ENCODE data around the gene BCKDK.

Gene BCKDK

DNA sequence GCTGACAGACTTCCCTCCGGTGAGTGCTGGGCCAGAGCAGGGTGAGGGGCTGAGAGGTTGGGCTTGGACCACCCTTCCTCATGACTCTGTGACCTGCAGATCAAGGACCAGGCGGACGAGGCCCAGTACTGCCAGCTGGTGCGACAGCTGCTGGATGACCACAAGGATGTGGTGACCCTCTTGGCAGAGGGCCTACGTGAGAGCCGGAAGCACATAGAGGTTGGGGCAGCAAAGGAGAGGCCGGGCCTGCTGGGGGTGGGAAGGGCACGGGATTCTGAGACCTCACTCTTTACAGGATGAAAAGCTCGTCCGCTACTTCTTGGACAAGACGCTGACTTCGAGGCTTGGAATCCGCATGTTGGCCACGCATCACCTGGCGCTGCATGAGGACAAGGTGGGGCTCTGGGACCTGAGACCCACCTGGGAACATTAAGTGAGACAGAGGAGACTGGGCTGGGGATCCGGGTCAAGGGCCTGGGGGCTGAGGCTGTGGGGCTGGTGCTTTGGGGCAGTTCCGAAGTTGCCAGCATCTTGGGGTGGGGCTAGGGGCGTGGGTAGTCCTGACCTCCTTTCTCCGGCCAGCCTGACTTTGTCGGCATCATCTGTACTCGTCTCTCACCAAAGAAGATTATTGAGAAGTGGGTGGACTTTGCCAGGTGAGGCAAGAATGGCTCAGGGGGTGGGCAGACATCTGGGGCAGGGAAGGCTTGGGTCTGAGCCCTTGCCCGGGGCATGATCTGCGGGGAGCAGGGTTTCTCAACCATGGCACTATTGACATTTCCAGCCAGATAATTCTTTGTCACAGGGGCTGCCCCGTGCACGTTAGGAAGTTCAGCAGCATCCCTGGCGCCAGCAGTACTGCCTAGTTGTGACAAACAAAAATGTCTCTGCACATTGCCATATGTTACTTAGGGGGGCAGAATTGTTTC is 2.2 kb downstream of the BCKDK start:
- H3K9me3 ChIP-seq: no peaks in the 10 kb centered on the region
- no peak overlapping the region for H3K27ac ChIP-seq
- H3K9ac ChIP-seq: no peak overlapping the region

DNA sequence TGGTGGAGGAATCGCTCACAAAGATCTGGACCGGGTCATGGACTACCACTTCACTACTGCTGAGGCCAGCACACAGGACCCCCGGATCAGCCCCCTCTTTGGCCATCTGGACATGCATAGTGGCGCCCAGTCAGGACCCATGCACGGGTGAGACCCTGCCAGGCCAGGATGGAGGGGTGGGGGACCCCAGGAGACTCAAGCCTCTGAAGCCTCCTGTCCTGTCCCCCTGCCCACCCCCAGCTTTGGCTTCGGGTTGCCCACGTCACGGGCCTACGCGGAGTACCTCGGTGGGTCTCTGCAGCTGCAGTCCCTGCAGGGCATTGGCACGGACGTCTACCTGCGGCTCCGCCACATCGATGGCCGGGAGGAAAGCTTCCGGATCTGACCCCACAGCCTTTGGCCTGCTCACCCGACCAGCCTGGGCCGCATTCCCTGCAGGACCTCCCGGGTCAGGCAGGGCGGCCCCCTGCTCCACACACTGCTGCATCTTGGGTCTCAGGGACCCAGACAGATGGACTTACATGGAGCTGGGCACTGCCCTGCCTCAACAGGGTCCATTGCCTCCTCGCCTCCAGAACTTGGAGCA is 3.8 kb downstream of the BCKDK start:
- Histone ChIP-seq H4K20me1 (no peaks in the 10 kb centered on the region), H3K4me1 (peaks cover 64% of the 10 kb centered on the region), H3K27ac (no peak overlapping the region), H3K36me3 (peaks cover 43% of the 10 kb centered on the region), H3K9me3 (no peaks in the 10 kb centered on the region), H3K4me3 (no peak overlapping the region), H3K4me2 (no peak overlapping the region), H3K27me3 (no peaks in the 10 kb centered on the region), H3K9ac (no peak overlapping the region)
- TF ChIP-seq Cebpa-rat (IDR thresholded peaks at IDR 0.05): no peak

More for the DNA sequence above, 2.2 kb downstream of the BCKDK start:
- Histone ChIP-seq H3K27me3 (no peaks in the 10 kb centered on the region), H3K36me3 (peaks cover 43% of the 10 kb centered on the region), H3K4me1 (peaks cover 66% of the 10 kb centered on the region), H4K20me1 (no peaks in the 10 kb centered on the region), H3K4me3 (no peak overlapping the region), H3K4me2 (no peak overlapping the region)
- TF ChIP-seq Cebpa-rat (IDR thresholded peaks at IDR 0.05): no peak

DNA sequence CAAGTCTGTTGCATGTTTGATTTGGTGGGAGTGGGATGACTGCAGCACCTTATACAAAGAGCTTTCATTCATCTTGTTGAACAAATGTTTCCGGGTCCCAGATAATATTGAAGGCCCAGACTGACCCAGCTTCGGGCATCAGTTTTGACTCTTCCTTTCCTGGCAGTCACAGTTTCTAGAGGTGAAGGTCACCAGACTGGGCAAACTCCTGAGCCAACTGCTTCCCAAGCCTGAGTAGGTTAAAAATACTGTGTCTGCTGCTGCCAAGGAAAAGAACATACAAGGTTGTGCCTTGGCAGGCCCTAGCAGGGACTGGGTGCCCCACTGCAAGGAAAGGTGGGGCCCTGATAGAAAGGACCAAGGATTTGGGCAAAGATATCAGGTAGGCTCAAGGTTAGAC is 4.5 kb downstream of the BCKDK start:
- Histone ChIP-seq H4K20me1 (no peaks in the 10 kb centered on the region), H3K36me3 (peaks cover 43% of the 10 kb centered on the region), H3K9me3 (no peaks in the 10 kb centered on the region), H3K9ac (peak overlapping the region; percentile 51), H3K27ac (peak overlapping the region; percentile 77), H3K4me1 (peaks cover 57% of the 10 kb centered on the region), H3K27me3 (no peaks in the 10 kb centered on the region), H3K4me2 (peak overlapping the region; percentile 70), H3K4me3 (no peak overlapping the region)
- TF ChIP-seq Cebpa-rat (IDR thresholded peaks at IDR 0.05): no peak

DNA sequence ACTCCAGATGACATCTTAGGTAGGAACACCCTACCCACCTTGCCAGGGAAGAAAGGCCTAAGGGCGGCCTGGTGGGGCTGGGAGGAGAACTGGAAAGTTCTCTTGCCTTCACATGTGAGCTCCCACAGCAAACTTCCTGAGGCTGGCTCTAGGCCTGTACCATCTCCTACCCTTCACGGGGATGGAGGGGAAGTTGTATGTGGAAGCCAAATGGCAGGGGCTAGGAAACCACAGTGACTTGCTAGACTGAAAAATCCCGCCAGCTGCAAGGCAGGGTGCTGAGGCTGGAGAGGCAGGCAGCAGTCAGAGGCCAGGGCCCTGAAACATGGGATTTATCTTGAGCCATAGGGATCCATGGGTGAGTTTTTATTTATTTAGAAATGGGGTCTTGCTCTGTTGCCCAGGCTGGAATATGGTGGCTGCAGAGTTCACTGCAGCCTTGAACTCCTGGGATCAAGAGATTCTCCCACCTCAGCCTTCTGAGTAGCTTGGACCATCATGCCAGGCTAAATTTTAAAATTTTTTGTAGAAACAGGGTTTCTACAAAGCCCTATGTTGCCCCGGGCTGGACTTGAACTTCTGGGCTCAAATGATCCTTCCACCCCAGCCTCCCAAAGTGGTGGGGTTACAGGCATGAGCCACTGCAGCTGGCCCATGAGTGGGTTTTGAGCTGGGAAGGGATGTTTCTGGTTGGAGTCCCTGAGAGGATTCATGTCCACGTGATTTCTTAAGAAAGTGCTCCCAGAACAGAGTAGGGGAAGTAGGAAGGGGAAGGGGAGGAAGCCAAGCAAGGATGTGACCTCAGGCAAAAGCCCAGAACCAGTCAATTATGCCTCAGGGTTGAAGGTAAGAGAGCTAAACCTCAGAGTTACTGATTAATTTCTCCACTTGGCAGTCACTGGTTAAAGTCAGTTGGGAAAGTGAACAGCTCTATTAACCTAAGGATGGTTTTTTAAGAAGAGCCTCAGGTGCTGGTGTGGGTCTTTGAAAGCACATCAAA is 5.2 kb downstream of the BCKDK start:
- H3K4me3 ChIP-seq: 0 out of 2 replicates have a peak overlapping the region, but pooled peaks have one; percentile 36

DNA sequence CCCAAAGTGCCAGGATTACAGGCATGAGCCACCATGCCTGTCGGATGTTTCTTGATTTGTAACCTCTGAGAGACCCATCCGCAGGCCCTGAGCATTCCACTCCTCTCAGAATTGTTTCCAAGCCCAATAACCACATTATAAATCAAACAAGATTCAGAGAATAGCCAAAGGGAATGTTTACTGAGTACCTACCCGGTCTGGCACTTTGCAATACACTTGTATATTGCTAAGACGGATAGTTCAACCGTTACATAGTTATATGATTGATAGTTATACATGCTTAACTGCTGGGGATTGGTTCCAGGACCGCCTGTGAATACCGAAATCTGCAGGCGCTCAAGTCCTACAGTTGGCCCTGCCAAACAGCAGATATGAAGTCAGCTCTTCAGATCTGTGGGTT is 6.3 kb downstream of the BCKDK start:
- H3K4me3 ChIP-seq: no peak overlapping the region
- no peak overlapping the region for H3K27ac ChIP-seq
- no peak overlapping the region for H3K9ac ChIP-seq
- H3K9me3 ChIP-seq: no peaks in the 10 kb centered on the region
- peaks cover 16% of the 10 kb centered on the region for H4K20me1 ChIP-seq
- TF ChIP-seq Cebpa-rat (IDR thresholded peaks at IDR 0.05): no peak
- 0 out of 2 replicates have a peak overlapping the region, but pooled peaks have one; percentile 70 for H3K4me2 ChIP-seq
- H3K27me3 ChIP-seq: no peaks in the 10 kb centered on the region
- H3K4me1 ChIP-seq: peaks cover 56% of the 10 kb centered on the region
- peaks cover 48% of the 10 kb centered on the region for H3K36me3 ChIP-seq

More for the DNA sequence above, 5.2 kb downstream of the BCKDK start:
- peaks cover 58% of the 10 kb centered on the region for H3K4me1 ChIP-seq
- peak overlapping the region; percentile 70 for H3K4me2 ChIP-seq
- H3K27ac ChIP-seq: peak overlapping the region; percentile 77
- peaks cover 43% of the 10 kb centered on the region for H3K36me3 ChIP-seq
- H3K9ac ChIP-seq: peak overlapping the region; percentile 51
- H3K27me3 ChIP-seq: no peaks in the 10 kb centered on the region
- TF ChIP-seq Cebpa-rat (IDR thresholded peaks at IDR 0.05): no peak
- peaks cover 6% of the 10 kb centered on the region for H4K20me1 ChIP-seq
- H3K9me3 ChIP-seq: no peaks in the 10 kb centered on the region

DNA sequence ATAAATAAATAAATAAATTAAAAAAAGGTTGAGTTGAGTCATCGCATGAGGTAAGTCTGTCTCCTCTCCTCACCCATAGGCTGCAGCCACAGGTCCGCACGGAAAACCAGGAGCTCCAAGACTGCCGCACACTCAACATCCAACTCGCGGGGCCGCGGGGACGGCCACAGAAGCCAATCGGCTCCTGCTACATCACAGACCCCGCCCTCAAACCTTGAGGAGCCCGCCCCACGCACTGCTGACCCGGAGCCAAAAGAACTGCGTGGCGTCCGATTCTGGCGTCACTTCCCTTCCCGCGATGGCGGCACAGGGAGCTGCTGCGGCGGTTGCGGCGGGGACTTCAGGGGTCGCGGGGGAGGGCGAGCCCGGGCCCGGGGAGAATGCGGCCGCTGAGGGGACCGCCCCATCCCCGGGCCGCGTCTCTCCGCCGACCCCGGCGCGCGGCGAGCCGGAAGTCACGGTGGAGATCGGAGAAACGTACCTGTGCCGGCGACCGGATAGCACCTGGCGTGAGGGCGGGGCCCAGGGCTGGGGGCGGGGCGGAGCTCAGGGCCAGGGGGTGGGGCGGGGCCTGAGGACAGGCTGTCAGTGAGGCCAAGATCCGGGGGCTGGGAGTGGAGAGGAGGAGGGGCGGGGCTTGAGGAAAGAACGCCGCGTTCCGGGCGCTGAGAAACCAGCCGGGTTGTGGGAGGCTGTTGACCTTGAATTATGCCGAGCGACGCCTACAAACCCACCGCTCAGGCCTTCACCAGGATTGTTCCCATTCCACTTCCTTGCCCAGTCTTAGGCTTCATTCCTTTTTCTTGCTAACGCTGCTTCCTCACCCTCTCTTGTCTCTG is 9.4 kb downstream of the BCKDK start, which contains the start of gene KAT8:
TSS of gene KAT8 (plus strand) at position 281 of the 839 bp plus-strand sequence. CDS start at position 299, 18 bp downstream.
- peaks cover 43% of the 10 kb centered on the region for H3K4me1 ChIP-seq
- peaks cover 48% of the 10 kb centered on the region for H3K36me3 ChIP-seq
- no peaks in the 10 kb centered on the region for H3K9me3 ChIP-seq
- no peak for TF ChIP-seq Cebpa-rat (IDR thresholded peaks at IDR 0.05)
- peak within 1 kb of the TSS; percentile 75 for H3K4me3 ChIP-seq
- peak within 1 kb of the TSS; percentile 81 for H3K9ac ChIP-seq
- peak within 1 kb of the TSS; percentile 99 for H3K4me2 ChIP-seq
- H3K27ac ChIP-seq: peak within 1 kb of the TSS; percentile 88
- H4K20me1 ChIP-seq: peaks cover 20% of the 10 kb centered on the region
- no peaks in the 10 kb centered on the region for H3K27me3 ChIP-seq

DNA sequence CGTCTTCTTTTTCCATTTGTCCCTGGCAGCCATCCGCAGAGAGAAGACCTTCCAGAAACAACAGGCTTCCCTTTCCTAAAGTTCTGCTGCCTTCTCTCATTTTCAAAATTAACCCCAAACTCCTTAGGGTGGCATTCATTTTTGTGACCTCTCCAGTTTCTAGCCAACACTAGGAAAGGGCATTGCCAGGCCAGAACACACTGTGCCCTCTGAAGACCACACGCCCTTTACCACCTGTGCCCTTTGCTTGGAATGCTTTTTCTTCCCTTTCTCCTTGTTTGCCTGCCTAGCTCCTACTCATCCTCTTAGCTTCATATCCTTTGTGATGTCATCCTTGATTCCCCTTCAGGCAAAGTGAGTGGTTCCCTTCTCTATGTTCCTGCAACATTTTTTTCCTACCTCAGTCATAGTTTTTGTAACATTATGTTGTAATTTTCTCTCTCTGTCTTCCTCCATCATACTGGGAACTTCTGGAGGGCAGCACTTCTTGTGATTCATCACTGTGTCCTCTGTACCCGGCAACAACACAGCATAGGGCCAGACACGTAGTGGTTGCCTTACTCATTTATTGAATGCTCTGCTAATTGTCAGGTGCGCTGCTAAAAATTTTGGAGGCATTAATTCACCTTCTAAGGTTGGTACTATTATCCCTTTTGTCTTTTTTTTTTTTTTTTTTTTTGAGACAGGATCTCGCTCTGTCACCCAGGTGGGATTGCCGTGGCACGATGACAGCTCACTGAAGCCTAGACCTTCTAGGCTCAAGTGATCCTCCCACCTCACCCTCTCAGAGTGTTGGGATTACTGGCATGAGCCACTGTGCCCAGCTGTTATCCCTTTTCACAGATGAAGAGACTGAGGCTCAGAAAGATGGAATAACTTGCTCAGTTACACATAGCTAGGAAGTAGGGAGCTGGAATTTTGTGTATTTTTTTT is 10.3 kb downstream of the BCKDK start:
- Histone ChIP-seq H3K4me1 (peaks cover 34% of the 10 kb centered on the region), H3K27ac (peak overlapping the region; percentile 67), H3K9ac (peak overlapping the region; percentile 81), H3K4me3 (peak overlapping the region; percentile 75), H3K27me3 (no peaks in the 10 kb centered on the region), H3K4me2 (peak overlapping the region; percentile 99), H4K20me1 (peaks cover 20% of the 10 kb centered on the region), H3K9me3 (no peaks in the 10 kb centered on the region), H3K36me3 (peaks cover 50% of the 10 kb centered on the region)
- TF ChIP-seq Cebpa-rat (IDR thresholded peaks at IDR 0.05): no peak

DNA sequence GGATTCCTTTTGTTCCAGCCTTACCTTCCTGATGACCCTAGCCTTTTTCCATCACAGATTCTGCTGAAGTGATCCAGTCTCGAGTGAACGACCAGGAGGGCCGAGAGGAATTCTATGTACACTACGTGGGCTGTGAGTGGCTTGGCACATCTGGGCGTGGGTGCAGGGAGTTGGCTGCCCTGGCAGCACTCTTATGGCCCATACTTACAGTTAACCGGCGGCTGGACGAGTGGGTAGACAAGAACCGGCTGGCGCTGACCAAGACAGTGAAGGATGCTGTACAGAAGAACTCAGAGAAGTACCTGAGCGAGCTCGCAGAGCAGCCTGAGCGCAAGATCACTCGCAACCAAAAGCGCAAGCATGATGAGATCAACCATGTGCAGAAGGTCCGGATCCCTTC is 11.9 kb downstream of the BCKDK start:
- Histone ChIP-seq H3K27ac (no peak overlapping the region), H3K36me3 (peaks cover 66% of the 10 kb centered on the region)
- TF ChIP-seq Cebpa-rat (IDR thresholded peaks at IDR 0.05): no peak

More for the DNA sequence above, 11.9 kb downstream of the BCKDK start:
- H4K20me1 ChIP-seq: peaks cover 20% of the 10 kb centered on the region
- no peak overlapping the region for H3K4me2 ChIP-seq
- H3K9ac ChIP-seq: no peak overlapping the region
- no peak overlapping the region for H3K4me3 ChIP-seq
- no peaks in the 10 kb centered on the region for H3K27me3 ChIP-seq
- no peaks in the 10 kb centered on the region for H3K9me3 ChIP-seq
- peaks cover 21% of the 10 kb centered on the region for H3K4me1 ChIP-seq

Data from BLaER1 (cell line).